Adrenal gland (tissue), 12 donors: ENCODE results near the gene CEP78. TPM values are rescaled to one million over a fixed set of nuclear protein-coding genes. Genes with fewer than 3 reads are reported as not detected.
A peak's percentile ranks its signal among the peaks of the same experiment; 100 is the strongest.
"Not testable (repeated sequence)": the region's sequence is repeated elsewhere in the genome, so short reads cannot be mapped to it uniquely, and the experiment has no call there.

ENCODE experiments used
- DNase-seq, 7 donors: peaks; one replicate each; pipeline ENCODE4 v3.0.0-alpha.2; 2019 to 2020
- H3K27ac ChIP-seq, 5 donors: fragments of 200-600 bp; sonication (generic) in 4 of 5; 1 replicate in 3 of 5; 2 replicates in 2 of 5; pipeline versions ENCODE4 v1.5.1 to v1.8.0; 2016 to 2020; ENCODE audit warnings: mild to moderate bottlenecking in 1 of 5
- H3K27me3 ChIP-seq: fragments of 200-600 bp; 2 replicates; pipeline ENCODE4 v1.8.0; 2021
- H3K36me3 ChIP-seq, 2 donors: fragments of 200-600 bp; replicated peaks in 1 of 2; 1 replicate in 1 of 2; 2 replicates in 1 of 2; pipeline versions ENCODE4 v1.5.1 to v1.8.0; 2018 to 2022
- H3K4me1 ChIP-seq, 2 donors: fragments of 200-600 bp; replicated peaks in 1 of 2; 1 replicate in 1 of 2; 2 replicates in 1 of 2; pipeline versions ENCODE4 v1.5.1 to v1.8.0; 2018 to 2021
- H3K4me3 ChIP-seq, 4 donors: fragments of 200-600 bp; sonication (generic) in 3 of 4; one replicate each; pipeline ENCODE4 v1.5.1; 2016 to 2018
- H3K9me3 ChIP-seq, 3 donors: fragments of 200-600 bp; sonication (generic) in 1 of 3; replicated peaks in 1 of 3; 1 replicate in 2 of 3; 2 replicates in 1 of 3; pipeline versions ENCODE4 v1.5.1 to v1.8.0; 2016 to 2021
- POLR2A ChIP-seq, 2 donors: fragments of 450-650 bp; IDR thresholded peaks; one replicate each; pipeline ENCODE4 v1.6.1; 2017; ENCODE audit warnings: antibody characterized with exemption in 2 of 2, mild to moderate bottlenecking in 2 of 2, moderate library complexity in 1 of 2
- WGBS, 4 donors: extraction: QIAGEN DNeasy Blood & Tissue Kit in 2 of 4; methylation state at CpG; one replicate each; pipeline versions ENCODE4 v1.1.5 to v1.1.7; 2013 to 2017; 5-methylcytosine and 5-hydroxymethylcytosine counted together
- intact Hi-C, 2 donors: fragments of 100-400 bp; cut with DNase I; formaldehyde crosslinking; loops; one replicate each; pipeline versions ENCODE4 v1.14.1 to v1.15.0; 2022 to 2023
- polyA plus RNA-seq, 3 donors: library from polyadenylated mRNA; stranded (reverse); fragments of 200-250 nt in 2 of 3; fragments of 350-450 nt in 1 of 3; fragmentation: Illumina TruSeq in 1 of 3; extraction: RNeasy Lipid Tissue Mini Kit (QIAGEN cat#74804) in 1 of 3; gene quantifications; one replicate each; pipeline ENCODE4 v1.2.3, GENCODE V29; 2013 to 2014
- total RNA-seq, 9 donors: library from RNA; depleted of rRNA in 4 of 9; stranded (reverse); fragments of >200 nt in 4 of 9; fragments of 120-200 nt in 1 of 9; fragmentation: NEBNext Ultra II Directional in 1 of 9; extraction: Animal tissue kit (Norgen Biotek cat#: 25700) in 1 of 9; gene quantifications; one replicate each; pipeline versions ENCODE4 v1.1.0 to v1.2.4, GENCODE V29; 2013 to 2023
- TF ChIP-seq, protein P1 (sequence below), 6 experiments: fragments of 450-650 bp in 4 of 6; fragments of 200-600 bp in 2 of 6; sonication (generic) in 1 of 6; IDR thresholded peaks; 1 replicate in 5 of 6; 2 replicates in 1 of 6; pipeline versions ENCODE4 v1.5.1 to v1.8.0; 2016 to 2021; ENCODE audit warnings: antibody characterized with exemption in 6 of 6, mild to moderate bottlenecking in 2 of 6, moderate library complexity in 1 of 6
- donor health status: healthy with polysubstance abuse.
- donor health status: Bipolar disorder and iron deficiency.
- donor health status: DM: yes; HTN: yes; CAD: no.
- donor health status: DM: no; HTN: no; CAD: no.
- donor health status: DM: no; HTN: no; CAD: no.
- donor health status: DM: yes; HTN: yes; CAD: no.

The CEP78 gene
- total and polyA plus RNA-seq, 12 donors: 5.5 to 18.5 (median 10.0) TPM

- no peaks in the 10 kb centered on the region for H3K27me3 ChIP-seq
- no peak overlapping the region for H3K4me3 ChIP-seq
- TF ChIP-seq POLR2A (IDR thresholded peaks at IDR 0.05): no peak
- TF ChIP-seq, protein P1, sequence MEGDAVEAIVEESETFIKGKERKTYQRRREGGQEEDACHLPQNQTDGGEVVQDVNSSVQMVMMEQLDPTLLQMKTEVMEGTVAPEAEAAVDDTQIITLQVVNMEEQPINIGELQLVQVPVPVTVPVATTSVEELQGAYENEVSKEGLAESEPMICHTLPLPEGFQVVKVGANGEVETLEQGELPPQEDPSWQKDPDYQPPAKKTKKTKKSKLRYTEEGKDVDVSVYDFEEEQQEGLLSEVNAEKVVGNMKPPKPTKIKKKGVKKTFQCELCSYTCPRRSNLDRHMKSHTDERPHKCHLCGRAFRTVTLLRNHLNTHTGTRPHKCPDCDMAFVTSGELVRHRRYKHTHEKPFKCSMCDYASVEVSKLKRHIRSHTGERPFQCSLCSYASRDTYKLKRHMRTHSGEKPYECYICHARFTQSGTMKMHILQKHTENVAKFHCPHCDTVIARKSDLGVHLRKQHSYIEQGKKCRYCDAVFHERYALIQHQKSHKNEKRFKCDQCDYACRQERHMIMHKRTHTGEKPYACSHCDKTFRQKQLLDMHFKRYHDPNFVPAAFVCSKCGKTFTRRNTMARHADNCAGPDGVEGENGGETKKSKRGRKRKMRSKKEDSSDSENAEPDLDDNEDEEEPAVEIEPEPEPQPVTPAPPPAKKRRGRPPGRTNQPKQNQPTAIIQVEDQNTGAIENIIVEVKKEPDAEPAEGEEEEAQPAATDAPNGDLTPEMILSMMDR (IDR thresholded peaks at IDR 0.05): no peak
- 70 to 73% (median 73%) methylated on average over 5 of the region's 5 CpGs for WGBS, 4 donors
- intact Hi-C loops: no loop called here
- H3K4me1 ChIP-seq: no peaks in the 10 kb centered on the region
- H3K9me3 ChIP-seq: no peaks in the 10 kb centered on the region
- peak overlapping the region in 1 of 5 donors; percentile 2 for H3K27ac ChIP-seq
- no peaks in the 10 kb centered on the region for H3K36me3 ChIP-seq
- DNase-seq: no peak
These were observed 46.9 kb upstream of the CEP78 start for GRCh38 chr9:78189001-78189400.

DNA sequence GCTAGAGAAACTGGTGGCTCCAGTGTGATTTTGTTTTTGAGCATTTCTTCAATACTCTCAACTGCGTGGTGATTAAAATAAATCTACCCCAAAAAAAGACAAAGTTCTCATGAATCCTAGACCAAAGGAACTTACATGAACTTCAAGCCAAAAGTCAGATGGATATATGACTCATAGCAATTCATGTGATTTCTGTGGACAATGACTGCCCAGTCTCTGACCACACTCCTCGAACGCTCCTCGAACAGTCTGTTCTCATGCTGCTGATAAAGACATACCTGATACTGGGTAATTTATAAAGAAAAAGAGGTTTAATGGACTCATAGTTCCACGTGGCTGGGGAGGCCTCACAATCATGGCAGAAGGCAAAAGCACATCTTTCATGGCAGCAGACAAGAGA, 46.4 kb upstream of the CEP78 start:
- 73 to 78% (median 74%) methylated on average over 5 of the region's 5 CpGs for WGBS, 4 donors
- peak overlapping the region in 1 of 5 donors; percentile 14 for H3K27ac ChIP-seq
- peak in 1 of 7 donors; percentile 17 for DNase-seq
- H3K36me3 ChIP-seq: no peaks in the 10 kb centered on the region
- no peaks in the 10 kb centered on the region for H3K27me3 ChIP-seq
- intact Hi-C loops: no loop called here
- TF ChIP-seq POLR2A (IDR thresholded peaks at IDR 0.05): no peak
- TF ChIP-seq, protein P1 (IDR thresholded peaks at IDR 0.05): no peak
- H3K9me3 ChIP-seq: no peaks in the 10 kb centered on the region
- no peak overlapping the region for H3K4me3 ChIP-seq
- no peaks in the 10 kb centered on the region for H3K4me1 ChIP-seq

DNA sequence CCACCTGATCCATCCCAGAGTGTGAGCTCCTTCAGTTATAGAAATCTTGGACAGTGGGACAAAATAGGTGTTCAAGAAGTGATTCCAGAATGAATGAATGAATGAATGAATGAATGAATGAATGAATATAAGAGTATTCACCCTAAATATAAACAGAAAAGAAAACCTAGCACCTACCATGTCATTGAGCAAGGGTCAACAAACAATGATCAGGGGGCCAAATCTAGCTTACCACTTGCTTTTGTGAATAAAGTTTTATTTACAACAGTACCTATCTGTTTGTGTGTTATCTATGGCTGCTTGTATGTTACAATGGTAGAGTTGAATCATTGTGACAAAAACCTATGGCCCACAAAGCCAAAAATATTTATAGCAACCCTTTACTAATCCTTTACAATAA, 43.9 kb upstream of the CEP78 start:
- no peak for TF ChIP-seq POLR2A (IDR thresholded peaks at IDR 0.05)
- TF ChIP-seq, protein P1 (IDR thresholded peaks at IDR 0.05): no peak
- Histone ChIP-seq H3K36me3 (no peaks in the 10 kb centered on the region), H3K9me3 (no peaks in the 10 kb centered on the region), H3K4me1 (no peaks in the 10 kb centered on the region), H3K27ac (no peak overlapping the region), H3K27me3 (no peaks in the 10 kb centered on the region), H3K4me3 (no peak overlapping the region)
- intact Hi-C loops: no loop called here
- no peak for DNase-seq

DNA sequence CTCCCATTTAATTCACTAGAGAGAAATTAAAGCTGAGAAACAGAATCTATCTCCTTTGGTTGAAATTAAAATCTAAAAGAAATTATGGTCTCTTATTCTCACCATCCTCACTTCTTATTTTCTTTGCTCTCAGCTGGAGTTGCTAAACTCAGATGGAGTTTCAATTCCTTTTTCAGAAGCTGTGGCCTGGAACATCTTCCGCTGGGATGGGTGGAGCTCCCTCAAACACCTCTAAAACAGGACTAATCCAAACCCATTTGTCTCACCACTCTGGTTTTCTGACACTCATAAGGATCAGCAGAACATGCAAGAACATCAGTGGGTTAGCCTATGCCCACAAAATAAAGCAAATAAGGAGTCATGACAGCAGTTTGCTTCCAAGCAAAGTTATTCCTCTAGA, 39.6 kb upstream of the CEP78 start:
- no peaks in the 10 kb centered on the region for H3K9me3 ChIP-seq
- no peaks in the 10 kb centered on the region for H3K36me3 ChIP-seq
- H3K4me3 ChIP-seq: no peak overlapping the region
- H3K27ac ChIP-seq: no peak overlapping the region
- no peak for TF ChIP-seq POLR2A (IDR thresholded peaks at IDR 0.05)
- TF ChIP-seq, protein P1 (IDR thresholded peaks at IDR 0.05): no peak
- DNase-seq: no peak
- 80 to 94% (median 91%) methylated on average over 1 of the region's 1 CpG for WGBS, 4 donors
- no peaks in the 10 kb centered on the region for H3K4me1 ChIP-seq
- intact Hi-C loops: no loop called here
- H3K27me3 ChIP-seq: no peaks in the 10 kb centered on the region

DNA sequence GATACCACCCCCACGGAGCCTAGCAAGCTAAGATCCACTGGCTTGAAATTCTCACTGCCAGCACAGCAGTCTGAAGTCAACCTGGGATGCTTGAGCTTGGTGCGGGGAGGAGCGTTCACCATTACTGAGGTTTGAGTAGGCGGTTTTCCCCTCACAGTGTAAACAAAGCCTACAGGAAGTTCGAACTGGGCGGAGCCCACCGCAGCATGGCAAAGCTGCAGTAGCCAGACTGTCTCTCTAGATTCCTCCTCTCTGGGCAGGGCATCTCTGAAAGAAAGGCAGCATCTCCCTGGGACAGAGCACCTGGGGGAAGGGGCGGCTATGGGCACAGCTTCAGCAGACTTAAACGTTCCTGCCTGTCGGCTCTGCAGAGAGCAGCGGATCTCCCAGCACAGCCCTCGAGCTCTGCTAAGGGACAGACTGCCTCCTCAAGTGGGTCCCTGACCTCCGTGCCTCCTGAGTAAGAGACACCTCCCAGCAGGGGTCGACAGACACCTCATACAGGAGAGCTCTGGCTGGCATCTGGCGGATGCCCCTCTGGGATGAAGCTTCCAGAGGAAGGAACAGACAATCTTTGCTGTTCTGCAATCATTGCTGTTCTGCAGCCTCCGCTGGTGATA, 34.6 kb upstream of the CEP78 start:
- H3K36me3 ChIP-seq, intact Hi-C loops, H3K4me1 ChIP-seq, H3K9me3 ChIP-seq, H3K4me3 ChIP-seq, H3K27ac ChIP-seq, H3K27me3 ChIP-seq: not testable (repeated sequence)
- 61 to 68% (median 65%) methylated on average over 15 to 16 of the region's 16 CpGs for WGBS, 4 donors
- DNase-seq: peak in 1 of 7 donors; percentile 18
